GM12891 (cell line): ENCODE measurements around the gene ITGA1.

Source experiments
- DNase-seq: peaks from one replicate; pipeline ENCODE4 v3.0.0; 2011; ENCODE audit warnings: low spot score; ENCODE audit not compliant: insufficient read length
- FAIRE-seq: peaks from 2 replicates; lab custom pipeline; 2011; peaks lifted over from hg19 to GRCh38; lab: Jason Lieb, UNC
- PAX5 ChIP-seq: IDR thresholded peaks from 2 replicates; pipeline ENCODE4 v1.6.1; 2011; ENCODE audit warnings: low read length, moderate library complexity, mild to moderate bottlenecking; ENCODE audit not compliant: insufficient read depth, severe bottlenecking
- POLR2A ChIP-seq: IDR thresholded peaks from 2 replicates; pipeline ENCODE4 v1.6.1; 2011; ENCODE audit warnings: low read depth, low read length, control low read depth
- POLR2AphosphoS5 ChIP-seq: IDR thresholded peaks from 2 replicates; pipeline ENCODE4 v1.6.1; 2011; ENCODE audit warnings: low read depth, low read length, control low read depth
- POU2F2 ChIP-seq: IDR thresholded peaks from 2 replicates; pipeline ENCODE4 v1.6.1; 2011; ENCODE audit warnings: low read depth, mild to moderate bottlenecking, control low read depth, low read length, moderate library complexity
- SPI1 ChIP-seq: IDR thresholded peaks from 2 replicates; pipeline ENCODE4 v1.6.1; 2011; ENCODE audit warnings: low read depth, low read length, control low read depth
- TAF1 ChIP-seq: IDR thresholded peaks from 2 replicates; pipeline ENCODE4 v1.6.1; 2011; ENCODE audit warnings: low read depth, low read length, control low read depth

Gene ITGA1

GRCh38 chr5:52981507-52981906 lies 193.8 kb downstream of the ITGA1 start:
- TF ChIP-seq PAX5 = no peak
- TF ChIP-seq POLR2A = no peak
- TF ChIP-seq POLR2AphosphoS5 = no peak
- no peak for TF ChIP-seq POU2F2
- no peak for TF ChIP-seq TAF1
- TF ChIP-seq SPI1 = no peak

DNA sequence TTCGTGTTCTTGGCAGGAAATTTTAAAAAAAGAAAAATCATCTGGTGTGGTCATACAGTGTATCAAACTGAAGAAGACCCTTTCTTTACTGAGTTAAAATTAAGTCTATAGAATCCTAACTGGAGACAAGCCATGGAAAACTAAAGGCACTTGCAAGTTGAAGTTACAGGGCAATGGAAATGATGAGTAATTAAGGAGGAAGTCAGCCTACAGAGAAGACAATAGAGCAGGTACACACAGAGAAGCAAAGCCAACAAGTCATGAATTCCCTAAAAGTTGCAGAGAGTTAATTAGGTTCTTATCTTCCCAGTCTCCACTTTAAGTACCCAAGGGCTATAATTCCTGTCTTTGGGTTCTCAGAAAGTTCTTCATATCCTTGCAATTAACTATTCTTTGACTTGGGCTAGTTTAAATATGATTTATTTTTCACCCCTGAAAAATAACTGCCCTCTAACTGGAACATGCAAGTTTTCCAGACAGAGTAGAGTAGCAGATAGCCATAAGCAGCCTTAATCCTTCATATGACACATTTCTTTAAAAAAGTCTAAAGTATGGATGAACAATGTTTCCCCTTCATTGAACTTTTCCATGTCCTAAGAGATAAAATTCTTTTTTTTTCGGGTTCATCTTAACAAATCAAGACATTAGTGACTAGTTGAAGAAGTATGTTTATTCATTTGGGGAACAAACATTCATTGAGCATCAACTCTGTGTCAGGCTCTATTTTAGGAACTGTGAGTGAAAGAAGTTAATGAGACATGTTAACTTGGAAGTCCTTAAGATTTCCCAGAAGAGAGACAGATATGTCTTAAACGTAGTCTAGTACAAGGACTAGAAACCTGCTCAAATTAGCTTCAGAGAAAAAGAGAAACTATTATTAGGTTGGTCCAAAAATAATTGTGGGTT lies 196.3 kb downstream of the ITGA1 start:
- FAIRE-seq (no peak), DNase-seq (no peak)
- no peak for TF ChIP-seq SPI1
- no peak for TF ChIP-seq PAX5

More at GRCh38 chr5:52981507-52981906, 193.8 kb downstream of the ITGA1 start:
- FAIRE-seq (no peak), DNase-seq (no peak)

DNA sequence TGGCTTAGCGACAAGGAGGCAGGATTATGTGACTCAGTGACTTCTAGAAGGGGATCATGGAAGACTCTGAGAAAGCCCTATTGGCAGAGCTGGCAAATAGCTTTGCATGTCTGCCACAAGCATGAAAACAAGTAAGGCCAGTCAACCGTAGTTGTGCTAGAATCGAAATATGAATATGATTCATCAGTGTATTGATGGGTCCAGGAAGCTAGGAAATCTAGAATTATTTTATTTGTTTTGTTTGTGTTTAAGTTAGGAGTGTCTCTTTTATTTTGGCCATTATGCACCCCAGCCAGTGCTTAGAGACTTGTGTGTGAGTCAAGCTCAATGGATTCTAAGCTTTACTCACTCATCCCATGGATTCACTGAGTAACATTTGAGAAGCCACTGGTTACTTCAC lies 197.6 kb downstream of the ITGA1 start:
- FAIRE-seq = no peak
- no peak for DNase-seq
- TF ChIP-seq SPI1 (no peak), TAF1 (no peak), POU2F2 (no peak), POLR2A (no peak), POLR2AphosphoS5 (no peak), PAX5 (no peak)

GRCh38 chr5:52987711-52988331 lies 200.1 kb downstream of the ITGA1 start:
- no peak for FAIRE-seq
- TF ChIP-seq SPI1 (no peak), POU2F2 (no peak), POLR2A (no peak), TAF1 (no peak), POLR2AphosphoS5 (no peak), PAX5 (no peak)
- no peak for DNase-seq

DNA sequence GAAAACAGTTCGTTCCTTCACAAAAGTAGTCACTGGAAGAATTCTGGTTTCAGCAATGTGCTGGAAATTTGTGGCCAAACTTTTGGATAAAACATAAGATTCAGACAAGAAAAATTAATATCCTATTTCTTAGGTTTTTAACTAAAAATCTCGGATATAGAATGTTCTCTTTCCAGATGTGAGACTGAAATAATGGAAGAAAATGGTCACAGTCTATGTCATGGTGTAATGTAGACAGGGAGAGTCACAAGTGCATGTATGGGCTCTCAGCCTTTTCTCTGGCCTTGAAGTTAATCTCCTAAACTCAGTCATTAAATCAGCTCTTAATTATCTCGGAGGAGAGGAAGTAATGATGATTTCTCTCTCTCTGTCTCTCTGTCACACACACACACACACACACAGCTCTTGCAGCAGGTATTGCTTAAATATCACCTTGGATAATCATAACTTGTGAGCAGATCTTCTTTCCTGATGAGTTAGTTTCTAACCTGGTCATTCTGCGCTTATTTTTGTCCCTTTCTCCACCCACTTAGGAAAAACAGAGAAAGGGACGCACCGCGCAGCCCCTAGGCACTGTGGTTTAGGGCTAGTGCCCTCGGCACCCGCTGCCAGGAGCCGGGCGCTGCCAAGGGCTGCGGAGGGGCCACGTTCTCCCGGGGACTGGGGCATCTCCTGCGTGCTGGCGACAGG lies 200.8 kb downstream of the ITGA1 start:
- TF ChIP-seq SPI1 = no peak
- TF ChIP-seq TAF1 = no peak
- TF ChIP-seq POLR2A = no peak
- TF ChIP-seq POLR2AphosphoS5 = no peak
- no peak for TF ChIP-seq PAX5
- TF ChIP-seq POU2F2 = no peak
- DNase-seq = no peak
- FAIRE-seq = no peak

- no peak for TF ChIP-seq POLR2A
- no peak for TF ChIP-seq PAX5
- TF ChIP-seq TAF1 = no peak
- TF ChIP-seq SPI1 = no peak
- no peak for TF ChIP-seq POLR2AphosphoS5
- no peak for TF ChIP-seq POU2F2
- FAIRE-seq = no peak
- peak; percentile 31 for DNase-seq
Observed at GRCh38 chr5:52989025-52989780, 201.5 kb downstream of the ITGA1 start, which contains the start of gene ITGA2. Gene ITGA2, plus strand, starts transcription at chr5:52989352. Its CDS starts 117 bp downstream, at chr5:52989469.

GRCh38 chr5:52989781-52990527 lies 202.2 kb downstream of the ITGA1 start:
- DNase-seq = no peak
- no peak for TF ChIP-seq TAF1
- TF ChIP-seq SPI1 = no peak
- TF ChIP-seq POU2F2 = no peak
- no peak for TF ChIP-seq POLR2AphosphoS5
- TF ChIP-seq POLR2A = no peak
- no peak for TF ChIP-seq PAX5
- FAIRE-seq = no peak

DNA sequence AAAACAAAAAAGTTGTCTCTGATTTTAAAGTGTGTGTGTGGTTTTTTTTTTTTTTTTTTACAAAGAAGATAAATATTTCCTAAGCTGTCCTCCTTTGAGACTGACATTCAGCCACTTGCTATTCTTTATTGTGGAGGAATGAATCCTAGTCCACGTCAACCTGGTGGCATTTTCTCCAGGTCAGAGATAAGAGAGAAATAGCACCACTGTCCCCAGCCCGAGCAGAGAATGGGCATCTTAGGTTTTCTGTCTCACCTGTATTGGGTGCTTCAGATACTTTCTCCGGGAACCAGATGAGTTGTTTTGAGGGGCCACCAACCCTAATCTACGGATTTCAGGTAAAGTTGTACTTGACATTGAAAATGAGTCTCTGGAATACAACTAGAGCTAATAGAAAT lies 202.8 kb downstream of the ITGA1 start:
- FAIRE-seq (no peak), DNase-seq (no peak)
- TF ChIP-seq POU2F2 = no peak
- no peak for TF ChIP-seq PAX5
- TF ChIP-seq TAF1 = no peak
- TF ChIP-seq POLR2AphosphoS5 = no peak
- TF ChIP-seq POLR2A = no peak
- no peak for TF ChIP-seq SPI1
